ENCODE measurements around the gene SDK2.

- TF ChIP-seq CTCF (IDR thresholded peaks at IDR 0.05) (no peak), POLR2A (IDR thresholded peaks at IDR 0.05) (no peak)
Observed at GRCh38 chr17:73362697-73363096, 281.5 kb downstream of the SDK2 start.

All from Peyer's patch (tissue), 4 donors.